Small intestine (tissue), 16 donors: ENCODE results near the gene TMED4. TPM values are rescaled to one million over a fixed set of nuclear protein-coding genes. Genes with fewer than 3 reads are reported as not detected.

ENCODE experiments used
- DNase-seq, 2 donors: peaks; one replicate each; pipeline versions ENCODE4 v3.0.0 to v3.0.0-alpha.2; 2013
- FAIRE-seq: peaks from 2 replicates; lab custom pipeline; 2012; peaks lifted over from hg19 to GRCh38; lab: Jason Lieb, UNC
- H3K27ac ChIP-seq, 3 donors: one replicate each; pipeline ENCODE4 v1.5.1; 2013; ENCODE audit warnings: low read length in 2 of 3, mild to moderate bottlenecking in 2 of 3, control low read depth in 1 of 3, inconsistent platforms in 1 of 3, low read depth in 1 of 3, moderate library complexity in 1 of 3
- H3K27me3 ChIP-seq, 3 donors: one replicate each; pipeline ENCODE4 v1.6.1; 2013; ENCODE audit warnings: low read length in 3 of 3, inconsistent platforms in 1 of 3; ENCODE audit not compliant: control insufficient read depth in 3 of 3, insufficient read depth in 3 of 3
- H3K36me3 ChIP-seq, 3 donors: one replicate each; pipeline ENCODE4 v1.6.1; 2013; ENCODE audit warnings: low read length in 3 of 3, inconsistent platforms in 1 of 3, low read depth in 1 of 3, mild to moderate bottlenecking in 1 of 3, moderate library complexity in 1 of 3; ENCODE audit not compliant: control insufficient read depth in 3 of 3, insufficient read depth in 2 of 3
- H3K4me1 ChIP-seq, 3 donors: one replicate each; pipeline ENCODE4 v1.6.1; 2013; ENCODE audit warnings: low read length in 2 of 3, inconsistent platforms in 1 of 3, low read depth in 1 of 3, mild to moderate bottlenecking in 1 of 3, moderate library complexity in 1 of 3; ENCODE audit not compliant: control insufficient read depth in 3 of 3, insufficient read depth in 2 of 3
- H3K4me3 ChIP-seq, 3 donors: one replicate each; pipeline ENCODE4 v1.5.1; 2013; ENCODE audit warnings: low read length in 3 of 3, control low read depth in 1 of 3, inconsistent platforms in 1 of 3, low read depth in 1 of 3, mild to moderate bottlenecking in 1 of 3, moderate library complexity in 1 of 3
- H3K9me3 ChIP-seq, 2 donors: one replicate each; pipeline ENCODE4 v1.6.1; 2013; ENCODE audit warnings: low read depth in 1 of 2, low read length in 1 of 2; ENCODE audit not compliant: control insufficient read depth in 2 of 2, insufficient read depth in 1 of 2
- WGBS, 3 donors: extraction: QIAGEN DNeasy Blood & Tissue Kit; methylation state at CpG; one replicate each; pipeline ENCODE4 v1.1.7; 2013; 5-methylcytosine and 5-hydroxymethylcytosine counted together
- long read RNA-seq, 10 donors: transcript quantifications; one replicate each; lab custom pipeline, GENCODE V29; 2026
- polyA plus RNA-seq, 4 donors: library from polyadenylated mRNA; stranded (reverse) in 3 of 4; unstranded in 1 of 4; fragments of 200-250 nt in 3 of 4; fragments of 120-200 nt in 1 of 4; gene quantifications; one replicate each; pipeline versions ENCODE4 v1.2.1 to v1.2.3, GENCODE V29; 2013
- donor health status: healthy with polysubstance abuse.
- donor health status: control.
- donor health status: control.
- donor health status: Bipolar disorder and iron deficiency.
- donor health status: healthy.

TMED4 gene
- polyA plus RNA-seq, result 100 to 1,000 TPM in 1 of 4 donors, 10 to 100 TPM in 3; 64.8 to 166 (median 80.0) TPM
- long read RNA-seq, donor 1, transcript TMED4-204 (3 exons, 1,950 nt), result minor isoform, 5 of 162 reads
- long read RNA-seq, donor 1, transcript TMED4-203 (5 exons, 2,322 nt), result major isoform, 123 of 162 reads
- long read RNA-seq, donor 1, transcript TMED4-205 (4 exons, 1,755 nt), result minor isoform, 12 of 162 reads
- long read RNA-seq, donor 1, partial matches to known transcripts, result 10 of 162 reads
- long read RNA-seq, donor 1, other reads (novel, unspliced or antisense), result 12 of 162 reads
- long read RNA-seq, donor 2, transcript TMED4-203 (5 exons, 2,322 nt), result major isoform, 27 of 34 reads
- long read RNA-seq, donor 2, transcript TMED4-205 (4 exons, 1,755 nt), result minor isoform, 5 of 34 reads
- long read RNA-seq, donor 2, partial matches to known transcripts, result 0 of 34 reads
- long read RNA-seq, donor 2, other reads (novel, unspliced or antisense), result 0 of 34 reads
- long read RNA-seq, donor 3, transcript TMED4-203 (5 exons, 2,322 nt), result major isoform, 35 of 57 reads
- long read RNA-seq, donor 3, transcript TMED4-205 (4 exons, 1,755 nt), result minor isoform, 5 of 57 reads
- long read RNA-seq, donor 3, partial matches to known transcripts, result 15 of 57 reads
- long read RNA-seq, donor 3, other reads (novel, unspliced or antisense), result 0 of 57 reads
- long read RNA-seq, donor 4, partial matches to known transcripts, result 0 of 3 reads
- long read RNA-seq, donor 4, other reads (novel, unspliced or antisense), result 0 of 3 reads
- long read RNA-seq, donor 5, transcript TMED4-203 (5 exons, 2,322 nt), result major isoform, 19 of 22 reads
- long read RNA-seq, donor 5, partial matches to known transcripts, result 0 of 22 reads
- long read RNA-seq, donor 5, other reads (novel, unspliced or antisense), result 0 of 22 reads
- long read RNA-seq, donor 6, transcript TMED4-203 (5 exons, 2,322 nt), result major isoform, 66 of 78 reads
- long read RNA-seq, donor 6, transcript TMED4-205 (4 exons, 1,755 nt), result minor isoform, 5 of 78 reads
- long read RNA-seq, donor 6, partial matches to known transcripts, result 0 of 78 reads
- long read RNA-seq, donor 6, other reads (novel, unspliced or antisense), result 7 of 78 reads
- long read RNA-seq, donor 7, transcript TMED4-205 (4 exons, 1,755 nt), result major isoform, 33 of 3,426 reads
- long read RNA-seq, donor 7, transcript TMED4-203 (5 exons, 2,322 nt), result minor isoform, 32 of 3,426 reads
- long read RNA-seq, donor 7, partial matches to known transcripts, result 881 of 3,426 reads
- long read RNA-seq, donor 7, other reads (novel, unspliced or antisense), result 2,478 of 3,426 reads
- long read RNA-seq, donor 8, transcript TMED4-203 (5 exons, 2,322 nt), result major isoform, 6 of 8 reads
- long read RNA-seq, donor 8, partial matches to known transcripts, result 0 of 8 reads
- long read RNA-seq, donor 8, other reads (novel, unspliced or antisense), result 0 of 8 reads
- long read RNA-seq, donor 9, transcript TMED4-203 (5 exons, 2,322 nt), result major isoform, 14 of 18 reads
- long read RNA-seq, donor 9, partial matches to known transcripts, result 0 of 18 reads
- long read RNA-seq, donor 9, other reads (novel, unspliced or antisense), result 0 of 18 reads
- long read RNA-seq, donor 10, transcript TMED4-205 (4 exons, 1,755 nt), result minor isoform, 10 of 76 reads
- long read RNA-seq, donor 10, transcript TMED4-203 (5 exons, 2,322 nt), result major isoform, 57 of 76 reads
- long read RNA-seq, donor 10, partial matches to known transcripts, result 0 of 76 reads
- long read RNA-seq, donor 10, other reads (novel, unspliced or antisense), result 8 of 76 reads

DNA sequence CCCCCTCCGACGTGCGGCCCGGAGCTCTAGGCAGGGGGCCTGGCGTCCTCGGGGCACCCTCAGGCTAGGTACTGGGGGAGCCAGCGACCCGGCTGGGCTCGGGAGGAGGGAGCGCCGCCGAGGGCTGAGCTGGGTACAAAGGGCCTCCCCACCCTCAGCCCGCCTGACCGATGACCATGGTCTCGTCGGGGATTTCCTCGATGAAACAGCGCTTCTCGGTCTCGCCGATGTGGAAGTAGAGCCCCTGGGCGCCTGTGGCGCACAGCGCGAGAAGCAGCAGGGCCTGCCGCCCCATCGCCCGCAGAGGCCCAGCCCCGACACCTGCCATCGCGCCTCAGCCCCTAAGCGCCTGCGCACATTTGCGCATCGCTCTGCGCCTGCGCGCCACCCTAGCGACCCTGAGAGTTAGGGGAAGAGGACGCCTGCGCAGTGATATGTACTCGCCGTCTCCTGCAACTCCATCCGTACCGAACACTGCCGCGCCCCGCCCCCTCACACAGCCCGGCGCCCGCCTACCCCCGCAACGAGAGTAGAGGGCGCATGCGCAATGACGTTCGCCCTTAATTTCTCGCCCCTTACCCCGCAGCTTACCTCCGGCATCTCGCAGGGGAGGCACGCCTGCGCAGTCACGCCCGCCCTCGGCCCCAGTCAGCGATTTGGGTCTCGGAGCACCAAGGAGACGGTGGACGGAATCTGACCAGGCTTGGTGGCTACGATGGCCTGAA is at the start of gene TMED4:
Gene TMED4, minus strand, starts transcription at position 353 of the 725 bp plus-strand sequence. Its CDS starts 25 bp downstream, at position 328.
- peak within 1 kb of the TSS; percentile 71 to 86 (median 78) for H3K4me3 ChIP-seq
- no peaks in the 10 kb centered on the region for H3K27me3 ChIP-seq
- peaks cover 0 to 8% (median 0%) of the 10 kb centered on the region in 3 donors for H3K4me1 ChIP-seq
- H3K27ac ChIP-seq, result peak within 1 kb of the TSS; percentile 92 to 99 (median 99)
- H3K36me3 ChIP-seq, result peaks cover 0 to 36% (median 5%) of the 10 kb centered on the region in 3 donors
- DNase-seq, result peak; percentile 99 to 100
- no peaks in the 10 kb centered on the region for H3K9me3 ChIP-seq
- FAIRE-seq, result no peak
- 0 to 1% (median 0%) methylated on average over 53 to 71 of the region's 71 CpGs for WGBS, 3 donors

DNA sequence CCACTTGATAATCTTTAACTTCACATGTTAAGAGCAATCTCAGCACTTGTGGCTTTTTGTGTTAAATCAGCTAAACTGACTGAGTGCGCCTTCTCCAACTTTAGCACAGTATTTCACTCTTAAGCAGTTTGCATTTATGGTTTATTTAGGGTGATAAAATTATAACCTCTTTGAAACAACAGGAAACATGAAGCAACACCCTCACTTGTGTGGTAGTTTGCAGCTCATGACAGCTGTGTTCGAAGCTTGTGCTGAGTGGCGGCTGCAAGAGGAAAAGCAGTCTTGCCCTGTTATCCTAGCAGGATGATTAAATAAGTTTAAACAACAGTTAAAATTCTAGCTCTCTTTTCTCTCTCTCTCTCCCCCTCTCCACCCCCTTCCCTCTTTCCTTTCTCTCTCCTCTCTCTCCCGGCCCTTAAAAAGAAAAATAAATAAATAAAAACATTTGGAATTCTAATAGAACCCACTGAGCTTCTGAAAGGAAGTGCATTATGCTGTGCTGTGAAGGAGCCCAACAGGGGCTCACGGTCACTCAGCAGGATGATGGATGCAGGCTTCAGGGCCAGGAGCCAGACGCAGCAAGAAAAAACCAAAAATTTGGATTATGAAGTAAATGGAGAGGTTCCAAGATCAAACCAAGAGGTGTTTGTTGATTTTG is 49.6 kb upstream of the TMED4 start:
- peak overlapping the region; percentile 62 to 95 (median 66) for H3K27ac ChIP-seq
- DNase-seq, result peak in 1 of 2 donors; percentile 77
- no peak overlapping the region for H3K4me3 ChIP-seq
- no peaks in the 10 kb centered on the region for H3K9me3 ChIP-seq
- peaks cover 0 to 37% (median 6%) of the 10 kb centered on the region in 3 donors for H3K36me3 ChIP-seq
- no peaks in the 10 kb centered on the region for H3K27me3 ChIP-seq
- FAIRE-seq, result no peak
- H3K4me1 ChIP-seq, result peaks cover 11 to 64% (median 14%) of the 10 kb centered on the region in 3 donors
- WGBS, 3 donors, result 45 to 69% (median 51%) methylated on average over 6 of the region's 6 CpGs

DNA sequence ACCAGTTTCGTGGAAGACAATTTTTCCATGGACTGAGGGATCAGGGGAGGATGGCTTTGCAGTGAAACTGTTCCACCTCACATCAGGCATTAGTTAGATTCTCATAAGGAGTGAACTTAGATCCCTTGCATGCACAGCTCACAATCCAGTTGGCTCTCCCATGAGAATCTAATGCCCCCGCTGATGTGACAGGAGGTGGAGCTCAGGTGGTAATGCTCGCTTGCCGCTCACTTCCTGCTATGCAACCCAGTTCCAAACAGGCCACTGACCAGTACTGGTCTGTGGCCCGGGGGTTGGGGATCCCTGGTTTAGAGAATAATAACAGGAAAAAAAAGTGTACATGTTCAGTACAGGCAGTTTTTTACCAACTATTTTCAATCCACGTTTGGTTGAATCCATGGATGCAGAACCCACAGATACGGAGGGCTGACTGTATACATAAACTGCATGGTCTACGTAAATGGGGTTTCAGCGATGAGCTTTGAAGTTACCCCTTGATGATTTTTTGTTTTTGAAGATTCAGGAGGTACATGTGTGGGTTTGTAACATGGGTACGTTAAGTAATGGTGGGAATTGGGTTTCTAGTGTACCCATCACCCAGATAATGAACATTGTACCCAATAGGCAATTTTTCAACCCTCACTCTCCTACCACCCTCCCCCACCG is 48.9 kb upstream of the TMED4 start:
- no peaks in the 10 kb centered on the region for H3K27me3 ChIP-seq
- peaks cover 0 to 41% (median 9%) of the 10 kb centered on the region in 3 donors for H3K36me3 ChIP-seq
- peak; percentile 69 to 74 for DNase-seq
- no peak overlapping the region for H3K4me3 ChIP-seq
- no peaks in the 10 kb centered on the region for H3K9me3 ChIP-seq
- peaks cover 11 to 57% (median 13%) of the 10 kb centered on the region in 3 donors for H3K4me1 ChIP-seq
- peak overlapping the region; percentile 42 to 95 (median 43) for H3K27ac ChIP-seq
- WGBS, 3 donors, result 52 to 64% (median 52%) methylated on average over 11 of the region's 11 CpGs
- no peak for FAIRE-seq

DNA sequence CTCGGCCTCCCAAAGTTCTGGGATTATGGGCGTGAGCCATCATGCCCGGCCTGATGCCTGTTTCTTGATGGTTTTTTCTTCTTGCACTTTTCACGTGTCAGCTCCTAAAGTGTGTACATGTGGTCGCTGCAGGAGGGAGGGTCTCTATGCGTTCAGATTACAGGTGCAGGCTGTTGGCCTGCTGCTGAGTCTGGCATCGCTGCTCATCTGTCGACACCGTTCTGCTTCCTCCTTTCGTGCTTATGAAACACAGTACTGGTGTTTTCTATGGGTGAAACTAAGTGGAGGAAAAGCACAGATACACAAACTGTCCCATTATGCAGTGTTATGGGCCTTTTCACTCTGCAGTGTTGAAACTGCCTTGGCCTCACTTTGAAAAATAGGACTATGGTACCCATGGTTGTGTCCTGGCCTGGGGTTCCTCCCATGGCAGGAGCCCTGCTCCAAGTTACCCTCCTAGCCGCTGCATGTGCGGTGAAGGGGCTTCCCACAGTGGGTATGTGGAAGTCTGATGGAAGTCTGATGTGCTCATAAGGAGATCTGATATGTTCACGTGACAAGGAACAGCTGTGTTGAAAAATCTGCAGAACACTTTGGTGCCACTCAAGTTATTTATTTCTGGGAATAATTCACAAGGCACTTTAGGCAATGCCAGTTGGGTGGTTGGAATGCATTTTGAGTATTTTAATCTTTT is 47.9 kb upstream of the TMED4 start:
- H3K9me3 ChIP-seq, result no peaks in the 10 kb centered on the region
- 77 to 90% (median 84%) methylated on average over 13 of the region's 13 CpGs for WGBS, 3 donors
- DNase-seq (no peak), FAIRE-seq (no peak)
- peaks cover 10 to 48% (median 11%) of the 10 kb centered on the region in 3 donors for H3K4me1 ChIP-seq
- H3K27ac ChIP-seq, result peak overlapping the region; percentile 47 to 95 (median 70)
- no peak overlapping the region for H3K4me3 ChIP-seq
- no peaks in the 10 kb centered on the region for H3K27me3 ChIP-seq
- H3K36me3 ChIP-seq, result peaks cover 0 to 51% (median 17%) of the 10 kb centered on the region in 3 donors

DNA sequence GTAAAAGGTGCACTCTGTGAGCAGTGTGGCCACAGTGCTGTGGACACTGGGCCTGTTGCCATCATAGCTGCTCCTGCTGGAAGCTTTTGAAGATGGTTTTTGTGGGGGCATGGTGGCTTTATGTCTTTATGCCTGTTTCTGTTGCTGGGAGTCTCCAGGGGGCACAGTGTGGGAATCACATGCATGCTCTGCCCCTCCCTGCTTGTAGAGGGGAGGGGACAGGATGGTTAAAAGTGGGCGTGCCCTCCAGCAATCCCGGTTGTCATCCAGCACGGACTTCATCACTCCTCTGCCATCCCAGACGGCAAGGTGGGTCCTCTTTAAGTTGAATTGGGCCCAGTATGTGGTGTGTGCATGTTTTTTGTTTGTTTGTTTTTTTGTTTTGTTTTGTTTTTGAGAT is 44.6 kb upstream of the TMED4 start:
- FAIRE-seq, result no peak
- no peak overlapping the region for H3K4me3 ChIP-seq
- H3K9me3 ChIP-seq, result no peaks in the 10 kb centered on the region
- H3K4me1 ChIP-seq, result peaks cover 0 to 36% (median 9%) of the 10 kb centered on the region in 3 donors
- peaks cover 0 to 57% (median 17%) of the 10 kb centered on the region in 3 donors for H3K36me3 ChIP-seq
- DNase-seq, result no peak
- H3K27me3 ChIP-seq, result no peaks in the 10 kb centered on the region
- peak overlapping the region in 2 of 3 donors; percentile 5 to 20 for H3K27ac ChIP-seq
- 52 to 66% (median 62%) methylated on average over 3 to 4 of the region's 4 CpGs for WGBS, 3 donors
